SH-SY5Y (cell line): ENCODE data around the gene TENM4.

Experiments used
- GATA2 ChIP-seq: IDR thresholded peaks from 2 replicates; pipeline ENCODE4 v1.6.1; 2011; ENCODE audit warnings: mild to moderate bottlenecking, low read depth, low read length
- GATA3 ChIP-seq: IDR thresholded peaks from 2 replicates; pipeline ENCODE4 v1.6.1; 2011; ENCODE audit warnings: low read depth, mild to moderate bottlenecking, low read length, moderate library complexity

- TF ChIP-seq GATA2, result no peak
- no peak for TF ChIP-seq GATA3
These were observed 707.8 kb downstream of the TENM4 start for GRCh38 chr11:78733031-78733430.
